ENCODE results near the gene MED27.

Gene MED27

GRCh38 chr9:132001567-132001966 is 78.1 kb downstream of the MED27 start:
- TF ChIP-seq POLR2A (IDR thresholded peaks at IDR 0.05; ENCODE audit: low read depth, low read length) (no peak), POLR2AphosphoS5 (IDR thresholded peaks at IDR 0.05; ENCODE audit: low read depth, low read length) (no peak), TAF1 (IDR thresholded peaks at IDR 0.05; ENCODE audit: borderline replicate concordance, low read depth, low read length) (no peak)
- no peak for DNase-seq (ENCODE audit: insufficient read length)
- FAIRE-seq = no peak

- FAIRE-seq (no peak), DNase-seq (ENCODE audit: insufficient read length) (no peak)
- TF ChIP-seq POLR2A (IDR thresholded peaks at IDR 0.05; ENCODE audit: low read depth, low read length) (no peak), POLR2AphosphoS5 (IDR thresholded peaks at IDR 0.05; ENCODE audit: low read depth, low read length) (no peak), TAF1 (IDR thresholded peaks at IDR 0.05; ENCODE audit: borderline replicate concordance, low read depth, low read length) (no peak)
Observed at GRCh38 chr9:132000659-132001058, 79.0 kb downstream of the MED27 start.

- FAIRE-seq (no peak), DNase-seq (ENCODE audit: insufficient read length) (no peak)
- no peak for TF ChIP-seq POLR2A (IDR thresholded peaks at IDR 0.05; ENCODE audit: low read depth, low read length)
- TF ChIP-seq TAF1 (IDR thresholded peaks at IDR 0.05; ENCODE audit: borderline replicate concordance, low read depth, low read length) = no peak
- TF ChIP-seq POLR2AphosphoS5 (IDR thresholded peaks at IDR 0.05; ENCODE audit: low read depth, low read length) = no peak
Observed at GRCh38 chr9:131999692-132000551, 79.7 kb downstream of the MED27 start.

- DNase-seq (ENCODE audit: insufficient read length) (no peak), FAIRE-seq (no peak)
- TF ChIP-seq POLR2AphosphoS5 (IDR thresholded peaks at IDR 0.05; ENCODE audit: low read depth, low read length) (no peak), TAF1 (IDR thresholded peaks at IDR 0.05; ENCODE audit: borderline replicate concordance, low read depth, low read length) (no peak), POLR2A (IDR thresholded peaks at IDR 0.05; ENCODE audit: low read depth, low read length) (no peak)
Observed at GRCh38 chr9:131997779-131998178, 81.9 kb downstream of the MED27 start.

GRCh38 chr9:131997076-131997475 is 82.6 kb downstream of the MED27 start:
- no peak for DNase-seq (ENCODE audit: insufficient read length)

GRCh38 chr9:131995382-131995781 is 84.3 kb downstream of the MED27 start:
- no peak for TF ChIP-seq TAF1 (IDR thresholded peaks at IDR 0.05; ENCODE audit: borderline replicate concordance, low read depth, low read length)
- no peak for TF ChIP-seq POLR2AphosphoS5 (IDR thresholded peaks at IDR 0.05; ENCODE audit: low read depth, low read length)
- no peak for TF ChIP-seq POLR2A (IDR thresholded peaks at IDR 0.05; ENCODE audit: low read depth, low read length)
- DNase-seq (ENCODE audit: insufficient read length) (no peak), FAIRE-seq (no peak)

More at GRCh38 chr9:131997076-131997475, 82.6 kb downstream of the MED27 start:
- TF ChIP-seq TAF1 (IDR thresholded peaks at IDR 0.05; ENCODE audit: borderline replicate concordance, low read depth, low read length) = no peak
- no peak for TF ChIP-seq POLR2A (IDR thresholded peaks at IDR 0.05; ENCODE audit: low read depth, low read length)
- no peak for TF ChIP-seq POLR2AphosphoS5 (IDR thresholded peaks at IDR 0.05; ENCODE audit: low read depth, low read length)
- no peak for FAIRE-seq

GRCh38 chr9:131994364-131995125 is 85.1 kb downstream of the MED27 start:
- TF ChIP-seq POLR2AphosphoS5 (IDR thresholded peaks at IDR 0.05; ENCODE audit: low read depth, low read length) = no peak
- TF ChIP-seq POLR2A (IDR thresholded peaks at IDR 0.05; ENCODE audit: low read depth, low read length) = no peak
- no peak for TF ChIP-seq TAF1 (IDR thresholded peaks at IDR 0.05; ENCODE audit: borderline replicate concordance, low read depth, low read length)
- DNase-seq (ENCODE audit: insufficient read length) = no peak

GRCh38 chr9:131992906-131993657 is 86.6 kb downstream of the MED27 start:
- DNase-seq (ENCODE audit: insufficient read length) (no peak), FAIRE-seq (no peak)
- TF ChIP-seq TAF1 (IDR thresholded peaks at IDR 0.05; ENCODE audit: borderline replicate concordance, low read depth, low read length) = no peak
- no peak for TF ChIP-seq POLR2A (IDR thresholded peaks at IDR 0.05; ENCODE audit: low read depth, low read length)
- TF ChIP-seq POLR2AphosphoS5 (IDR thresholded peaks at IDR 0.05; ENCODE audit: low read depth, low read length) = no peak

More at GRCh38 chr9:131994364-131995125, 85.1 kb downstream of the MED27 start:
- no peak for FAIRE-seq

- DNase-seq (ENCODE audit: insufficient read length) = no peak
- TF ChIP-seq POLR2A (IDR thresholded peaks at IDR 0.05; ENCODE audit: low read depth, low read length) = no peak
- no peak for TF ChIP-seq TAF1 (IDR thresholded peaks at IDR 0.05; ENCODE audit: borderline replicate concordance, low read depth, low read length)
- TF ChIP-seq POLR2AphosphoS5 (IDR thresholded peaks at IDR 0.05; ENCODE audit: low read depth, low read length) = no peak
- no peak for FAIRE-seq
Observed at GRCh38 chr9:131987232-131987631, 92.4 kb downstream of the MED27 start.

GRCh38 chr9:131986576-131986975 is 93.1 kb downstream of the MED27 start:
- FAIRE-seq (no peak), DNase-seq (ENCODE audit: insufficient read length) (no peak)
- TF ChIP-seq TAF1 (IDR thresholded peaks at IDR 0.05; ENCODE audit: borderline replicate concordance, low read depth, low read length) (no peak), POLR2AphosphoS5 (IDR thresholded peaks at IDR 0.05; ENCODE audit: low read depth, low read length) (no peak), POLR2A (IDR thresholded peaks at IDR 0.05; ENCODE audit: low read depth, low read length) (no peak)

GRCh38 chr9:131986089-131986488 is 93.6 kb downstream of the MED27 start:
- FAIRE-seq = no peak
- TF ChIP-seq POLR2AphosphoS5 (IDR thresholded peaks at IDR 0.05; ENCODE audit: low read depth, low read length) = no peak
- no peak for TF ChIP-seq POLR2A (IDR thresholded peaks at IDR 0.05; ENCODE audit: low read depth, low read length)
- TF ChIP-seq TAF1 (IDR thresholded peaks at IDR 0.05; ENCODE audit: borderline replicate concordance, low read depth, low read length) = no peak
- DNase-seq (ENCODE audit: insufficient read length) = no peak

All from GM12892 (cell line).